Measurements from ENCODE around the gene SVIL.

SVIL gene

GRCh38 chr10:29530112-29530976, 104.4 kb downstream of the SVIL start:
- DNase-seq (ENCODE audit: low spot score) = no peak
- in situ Hi-C loops (cut with MboI; ENCODE audit: low pct_unique_long_range_greater_than_20kb, low sequenced_read_pairs, unreplicated experiment) = no loop called here
- no peak for TF ChIP-seq CTCF (IDR thresholded peaks at IDR 0.05; ENCODE audit: extremely low read depth, insufficient read depth, missing control alignments)

GRCh38 chr10:29529146-29529545, 105.6 kb downstream of the SVIL start:
- no peak for TF ChIP-seq CTCF (IDR thresholded peaks at IDR 0.05; ENCODE audit: extremely low read depth, insufficient read depth, missing control alignments)
- in situ Hi-C loops (cut with MboI; ENCODE audit: low pct_unique_long_range_greater_than_20kb, low sequenced_read_pairs, unreplicated experiment) = no loop called here
- DNase-seq (ENCODE audit: low spot score) = no peak

- DNase-seq (ENCODE audit: low spot score) = no peak
- TF ChIP-seq CTCF (IDR thresholded peaks at IDR 0.05; ENCODE audit: extremely low read depth, insufficient read depth, missing control alignments) = no peak
- in situ Hi-C loops (cut with MboI; ENCODE audit: low pct_unique_long_range_greater_than_20kb, low sequenced_read_pairs, unreplicated experiment) = no loop called here
These were observed 109.0 kb downstream of the SVIL start for GRCh38 chr10:29525762-29526161.

- in situ Hi-C loops (cut with MboI; ENCODE audit: low pct_unique_long_range_greater_than_20kb, low sequenced_read_pairs, unreplicated experiment) = no loop called here
- DNase-seq (ENCODE audit: low spot score) = no peak
- no peak for TF ChIP-seq CTCF (IDR thresholded peaks at IDR 0.05; ENCODE audit: extremely low read depth, insufficient read depth, missing control alignments)
These were observed 110.1 kb downstream of the SVIL start for GRCh38 chr10:29524720-29525119.

- TF ChIP-seq CTCF (IDR thresholded peaks at IDR 0.05; ENCODE audit: extremely low read depth, insufficient read depth, missing control alignments) = no peak
- in situ Hi-C loops (cut with MboI; ENCODE audit: low pct_unique_long_range_greater_than_20kb, low sequenced_read_pairs, unreplicated experiment) = no loop called here
- no peak for DNase-seq (ENCODE audit: low spot score)
These were observed 110.5 kb downstream of the SVIL start for GRCh38 chr10:29524294-29524693.

GRCh38 chr10:29522918-29523317, 111.9 kb downstream of the SVIL start:
- in situ Hi-C loops (cut with MboI; ENCODE audit: low pct_unique_long_range_greater_than_20kb, low sequenced_read_pairs, unreplicated experiment) = no loop called here
- no peak for DNase-seq (ENCODE audit: low spot score)
- TF ChIP-seq CTCF (IDR thresholded peaks at IDR 0.05; ENCODE audit: extremely low read depth, insufficient read depth, missing control alignments) = no peak
